ENCODE measurements around the gene SIPA1. TPM values are rescaled to one million over a fixed set of nuclear protein-coding genes. Genes with fewer than 3 reads are reported as not detected.

Gene SIPA1
- total and polyA plus RNA-seq, 2 of the 13 experiments (the other 11 are each of a cell fraction or from before 2014, with no cell fraction given) = 5.8 to 7.7 TPM

DNA sequence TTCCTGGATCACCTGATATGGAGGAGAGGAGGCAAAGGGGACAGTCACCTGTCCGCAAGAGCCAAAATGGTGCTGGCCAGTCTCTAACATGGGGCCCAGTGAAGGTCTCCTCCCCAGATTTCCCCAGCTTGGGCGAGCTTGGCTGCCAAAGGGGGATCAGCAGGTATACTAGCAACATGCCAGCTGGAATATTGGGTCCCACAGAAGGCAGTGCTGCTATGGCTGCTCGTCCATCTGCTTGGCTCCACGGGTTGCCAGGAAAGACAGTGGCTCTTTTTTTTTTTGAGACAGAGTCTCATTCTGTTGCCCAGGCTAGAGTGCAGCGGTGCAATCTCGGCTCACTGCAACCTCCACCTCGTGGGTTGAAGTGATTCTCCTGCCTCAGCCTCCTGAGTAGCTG lies 61.4 kb downstream of the SIPA1 start:
- in situ Hi-C loops (cut with HindIII; ENCODE audit: extremely low pct_ligation_motif_present, low pct_unique_long_range_greater_than_20kb) (no loop called here), intact Hi-C loops (cut with micrococcal nuclease; ENCODE audit: unreplicated experiment) (no loop called here)
- 23% methylated on average over 7 of the region's 7 CpGs for WGBS (ENCODE audit: low lambda C conversion rate)
- H4K20me1 ChIP-seq (ENCODE audit: insufficient read depth, low read length) = no peaks in the 10 kb centered on the region
- H3K9ac ChIP-seq (ENCODE audit: insufficient read depth, low read depth, low read length) = no peak overlapping the region
- ChIA-PET CTCF (ENCODE audit: low intra/inter-chr PET ratio, low total read pairs) (no interaction called here), POLR2A (no interaction called here)
- peaks cover 2 to 38% of the 10 kb centered on the region in 2 experiments for H3K27me3 ChIP-seq (ENCODE audit: control insufficient read depth in 1 of 2, insufficient read depth in 2 of 2, low read length in 2 of 2)
- no peak overlapping the region for H3K4me2 ChIP-seq (ENCODE audit: low read depth, low read length)
- no peak overlapping the region for H3K4me3 ChIP-seq (replicated peaks in 1 of 3; ENCODE audit: insufficient read depth in 1 of 3, low read depth in 2 of 3, low read length in 3 of 3)
- peaks cover 15% of the 10 kb centered on the region for H3K4me1 ChIP-seq (ENCODE audit: insufficient read depth, low read length)
- no peak for DNase-seq (ENCODE audit: low spot score)
- no peaks in the 10 kb centered on the region for H3K9me3 ChIP-seq (ENCODE audit: low read length)
- H2AFZ ChIP-seq (ENCODE audit: low read length) = no peak overlapping the region
- no TSS peak for BruUV-seq (replicated peaks)
- H3K36me3 ChIP-seq (replicated peaks in 1 of 2; ENCODE audit: control insufficient read depth in 1 of 2, insufficient read depth in 2 of 2, low read length in 2 of 2) = no peaks in the 10 kb centered on the region
- no peak for FAIRE-seq
- TF ChIP-seq, protein P1, sequence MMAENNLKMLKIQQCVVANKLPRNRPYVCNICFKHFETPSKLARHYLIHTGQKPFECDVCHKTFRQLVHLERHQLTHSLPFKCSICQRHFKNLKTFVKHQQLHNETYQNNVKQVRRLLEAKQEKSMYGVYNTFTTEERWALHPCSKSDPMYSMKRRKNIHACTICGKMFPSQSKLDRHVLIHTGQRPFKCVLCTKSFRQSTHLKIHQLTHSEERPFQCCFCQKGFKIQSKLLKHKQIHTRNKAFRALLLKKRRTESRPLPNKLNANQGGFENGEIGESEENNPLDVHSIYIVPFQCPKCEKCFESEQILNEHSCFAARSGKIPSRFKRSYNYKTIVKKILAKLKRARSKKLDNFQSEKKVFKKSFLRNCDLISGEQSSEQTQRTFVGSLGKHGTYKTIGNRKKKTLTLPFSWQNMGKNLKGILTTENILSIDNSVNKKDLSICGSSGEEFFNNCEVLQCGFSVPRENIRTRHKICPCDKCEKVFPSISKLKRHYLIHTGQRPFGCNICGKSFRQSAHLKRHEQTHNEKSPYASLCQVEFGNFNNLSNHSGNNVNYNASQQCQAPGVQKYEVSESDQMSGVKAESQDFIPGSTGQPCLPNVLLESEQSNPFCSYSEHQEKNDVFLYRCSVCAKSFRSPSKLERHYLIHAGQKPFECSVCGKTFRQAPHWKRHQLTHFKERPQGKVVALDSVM (CRISPR knock-in tag; IDR thresholded peaks at IDR 0.05) = no peak
- TF ChIP-seq KDM5A (IDR thresholded peaks at IDR 0.05; ENCODE audit: borderline replicate concordance, low read length) (no peak), ZNF713 (CRISPR knock-in tag; IDR thresholded peaks at IDR 0.05) (no peak), ZNF598 (CRISPR knock-in tag; IDR thresholded peaks at IDR 0.05; ENCODE audit: borderline replicate concordance) (no peak), POLR2A (IDR thresholded peaks at IDR 0.05; ENCODE audit: insufficient read depth in 1 of 2, low read depth in 2 of 2, low read length in 2 of 2) (no peak), KDM3A (CRISPR knock-in tag; IDR thresholded peaks at IDR 0.05; ENCODE audit: low read depth) (no peak), ZNF577 (CRISPR knock-in tag; IDR thresholded peaks at IDR 0.05; ENCODE audit: borderline replicate concordance, low read depth) (no peak), ZNF564 (CRISPR knock-in tag; IDR thresholded peaks at IDR 0.05) (no peak), ZNF724P (CRISPR knock-in tag; IDR thresholded peaks at IDR 0.05; ENCODE audit: borderline replicate concordance) (no peak), ZNF10 (CRISPR knock-in tag; IDR thresholded peaks at IDR 0.05; ENCODE audit: borderline replicate concordance, low read depth) (no peak)
- TF ChIP-seq, protein P2, sequence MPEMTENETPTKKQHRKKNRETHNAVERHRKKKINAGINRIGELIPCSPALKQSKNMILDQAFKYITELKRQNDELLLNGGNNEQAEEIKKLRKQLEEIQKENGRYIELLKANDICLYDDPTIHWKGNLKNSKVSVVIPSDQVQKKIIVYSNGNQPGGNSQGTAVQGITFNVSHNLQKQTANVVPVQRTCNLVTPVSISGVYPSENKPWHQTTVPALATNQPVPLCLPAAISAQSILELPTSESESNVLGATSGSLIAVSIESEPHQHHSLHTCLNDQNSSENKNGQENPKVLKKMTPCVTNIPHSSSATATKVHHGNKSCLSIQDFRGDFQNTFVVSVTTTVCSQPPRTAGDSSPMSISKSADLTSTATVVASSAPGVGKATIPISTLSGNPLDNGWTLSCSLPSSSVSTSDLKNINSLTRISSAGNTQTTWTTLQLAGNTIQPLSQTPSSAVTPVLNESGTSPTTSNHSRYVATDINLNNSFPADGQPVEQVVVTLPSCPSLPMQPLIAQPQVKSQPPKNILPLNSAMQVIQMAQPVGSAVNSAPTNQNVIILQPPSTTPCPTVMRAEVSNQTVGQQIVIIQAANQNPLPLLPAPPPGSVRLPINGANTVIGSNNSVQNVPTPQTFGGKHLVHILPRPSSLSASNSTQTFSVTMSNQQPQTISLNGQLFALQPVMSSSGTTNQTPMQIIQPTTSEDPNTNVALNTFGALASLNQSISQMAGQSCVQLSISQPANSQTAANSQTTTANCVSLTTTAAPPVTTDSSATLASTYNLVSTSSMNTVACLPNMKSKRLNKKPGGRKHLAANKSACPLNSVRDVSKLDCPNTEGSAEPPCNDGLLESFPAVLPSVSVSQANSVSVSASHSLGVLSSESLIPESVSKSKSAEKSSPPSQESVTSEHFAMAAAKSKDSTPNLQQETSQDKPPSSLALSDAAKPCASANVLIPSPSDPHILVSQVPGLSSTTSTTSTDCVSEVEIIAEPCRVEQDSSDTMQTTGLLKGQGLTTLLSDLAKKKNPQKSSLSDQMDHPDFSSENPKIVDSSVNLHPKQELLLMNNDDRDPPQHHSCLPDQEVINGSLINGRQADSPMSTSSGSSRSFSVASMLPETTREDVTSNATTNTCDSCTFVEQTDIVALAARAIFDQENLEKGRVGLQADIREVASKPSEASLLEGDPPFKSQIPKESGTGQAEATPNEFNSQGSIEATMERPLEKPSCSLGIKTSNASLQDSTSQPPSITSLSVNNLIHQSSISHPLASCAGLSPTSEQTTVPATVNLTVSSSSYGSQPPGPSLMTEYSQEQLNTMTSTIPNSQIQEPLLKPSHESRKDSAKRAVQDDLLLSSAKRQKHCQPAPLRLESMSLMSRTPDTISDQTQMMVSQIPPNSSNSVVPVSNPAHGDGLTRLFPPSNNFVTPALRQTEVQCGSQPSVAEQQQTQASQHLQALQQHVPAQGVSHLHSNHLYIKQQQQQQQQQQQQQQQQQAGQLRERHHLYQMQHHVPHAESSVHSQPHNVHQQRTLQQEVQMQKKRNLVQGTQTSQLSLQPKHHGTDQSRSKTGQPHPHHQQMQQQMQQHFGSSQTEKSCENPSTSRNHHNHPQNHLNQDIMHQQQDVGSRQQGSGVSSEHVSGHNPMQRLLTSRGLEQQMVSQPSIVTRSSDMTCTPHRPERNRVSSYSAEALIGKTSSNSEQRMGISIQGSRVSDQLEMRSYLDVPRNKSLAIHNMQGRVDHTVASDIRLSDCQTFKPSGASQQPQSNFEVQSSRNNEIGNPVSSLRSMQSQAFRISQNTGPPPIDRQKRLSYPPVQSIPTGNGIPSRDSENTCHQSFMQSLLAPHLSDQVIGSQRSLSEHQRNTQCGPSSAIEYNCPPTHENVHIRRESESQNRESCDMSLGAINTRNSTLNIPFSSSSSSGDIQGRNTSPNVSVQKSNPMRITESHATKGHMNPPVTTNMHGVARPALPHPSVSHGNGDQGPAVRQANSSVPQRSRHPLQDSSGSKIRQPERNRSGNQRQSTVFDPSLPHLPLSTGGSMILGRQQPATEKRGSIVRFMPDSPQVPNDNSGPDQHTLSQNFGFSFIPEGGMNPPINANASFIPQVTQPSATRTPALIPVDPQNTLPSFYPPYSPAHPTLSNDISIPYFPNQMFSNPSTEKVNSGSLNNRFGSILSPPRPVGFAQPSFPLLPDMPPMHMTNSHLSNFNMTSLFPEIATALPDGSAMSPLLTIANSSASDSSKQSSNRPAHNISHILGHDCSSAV (CRISPR knock-in tag; IDR thresholded peaks at IDR 0.05; ENCODE audit: borderline replicate concordance) = no peak
- TF ChIP-seq, protein P3, sequence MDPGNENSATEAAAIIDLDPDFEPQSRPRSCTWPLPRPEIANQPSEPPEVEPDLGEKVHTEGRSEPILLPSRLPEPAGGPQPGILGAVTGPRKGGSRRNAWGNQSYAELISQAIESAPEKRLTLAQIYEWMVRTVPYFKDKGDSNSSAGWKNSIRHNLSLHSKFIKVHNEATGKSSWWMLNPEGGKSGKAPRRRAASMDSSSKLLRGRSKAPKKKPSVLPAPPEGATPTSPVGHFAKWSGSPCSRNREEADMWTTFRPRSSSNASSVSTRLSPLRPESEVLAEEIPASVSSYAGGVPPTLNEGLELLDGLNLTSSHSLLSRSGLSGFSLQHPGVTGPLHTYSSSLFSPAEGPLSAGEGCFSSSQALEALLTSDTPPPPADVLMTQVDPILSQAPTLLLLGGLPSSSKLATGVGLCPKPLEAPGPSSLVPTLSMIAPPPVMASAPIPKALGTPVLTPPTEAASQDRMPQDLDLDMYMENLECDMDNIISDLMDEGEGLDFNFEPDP (CRISPR knock-in tag; conservative IDR thresholded peaks at IDR 0.05) = no peak
- TF ChIP-seq, protein P4, sequence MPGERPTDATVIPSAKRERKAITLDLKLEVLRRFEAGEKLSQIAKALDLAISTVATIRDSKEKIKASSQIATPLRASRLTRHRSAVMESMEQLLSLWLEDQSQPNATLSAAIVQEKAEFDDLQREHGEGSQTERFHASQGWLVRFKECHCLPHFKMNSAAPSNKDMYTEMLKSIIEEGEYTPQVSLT (CRISPR knock-in tag; IDR thresholded peaks at IDR 0.05; ENCODE audit: borderline replicate concordance, low read depth) = no peak
- no peaks in the 10 kb centered on the region for H3K79me2 ChIP-seq (ENCODE audit: insufficient read depth, low read length)
- ATAC-seq = no peak
- no peak overlapping the region for H3K27ac ChIP-seq (ENCODE audit: extremely low read length, insufficient read depth, low read length)
